ENCODE data around the gene KCNJ10.

- TF ChIP-seq EZH2 (IDR thresholded peaks at IDR 0.05; ENCODE audit: borderline replicate concordance, low read length) (no peak), CTCF (IDR thresholded peaks at IDR 0.05; ENCODE audit: low read length) (no peak)
These were observed 51.6 kb downstream of the KCNJ10 start for GRCh38 chr1:160018347-160018746.
